ENCODE measurements around the gene OVAAL.

- TF ChIP-seq POLR2A (IDR thresholded peaks at IDR 0.05) (no peak), CTCF (IDR thresholded peaks at IDR 0.05) (no peak)
Measured at GRCh38 chr1:180586671-180587155, 27.9 kb downstream of the OVAAL start.

Data from right lobe of liver (tissue), 4 donors.